HUDEP-2 (cell line): ENCODE results near the gene TADA3.
A peak's percentile ranks its signal among the peaks of the same experiment; 100 is the strongest.

Experiments used
- DNase-seq, 76 experiments: peaks; one replicate each; lab custom pipeline; 2025; ENCODE audit not compliant: unreplicated experiment in 76 of 76; lab: John Stamatoyannopoulos, UW

TADA3 gene

DNA sequence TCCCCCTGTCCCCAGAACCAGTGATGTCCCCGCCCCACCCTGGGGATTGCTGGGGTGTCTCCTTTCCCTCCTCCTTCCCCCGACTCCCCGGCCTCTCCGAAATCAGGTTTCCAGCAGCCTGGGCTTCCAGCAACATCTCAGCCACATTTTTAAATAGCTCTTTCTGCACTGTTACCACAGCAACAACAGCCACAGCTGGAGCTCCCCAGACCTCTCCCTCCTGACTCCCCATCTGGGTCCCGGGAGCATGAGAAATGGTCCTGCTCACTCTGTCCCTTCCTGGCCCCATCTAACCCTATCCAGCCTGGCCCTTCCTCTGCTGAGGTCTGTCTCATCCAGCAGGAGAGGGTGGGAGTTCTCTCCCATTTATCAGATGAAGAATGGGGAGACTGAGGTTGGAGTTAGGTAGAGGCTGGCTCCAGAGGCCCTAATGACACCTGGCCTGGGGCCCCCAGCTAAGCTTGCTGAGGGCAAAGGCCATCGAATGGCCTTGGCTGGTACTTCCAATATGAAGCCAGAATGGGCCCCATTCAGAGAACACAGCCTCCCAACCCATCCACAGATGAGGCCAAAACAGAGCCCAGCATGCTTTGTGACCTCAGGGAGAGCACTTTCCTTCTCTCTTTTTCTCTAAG is 24.0 kb downstream of the TADA3 start:
- no peak for DNase-seq

DNA sequence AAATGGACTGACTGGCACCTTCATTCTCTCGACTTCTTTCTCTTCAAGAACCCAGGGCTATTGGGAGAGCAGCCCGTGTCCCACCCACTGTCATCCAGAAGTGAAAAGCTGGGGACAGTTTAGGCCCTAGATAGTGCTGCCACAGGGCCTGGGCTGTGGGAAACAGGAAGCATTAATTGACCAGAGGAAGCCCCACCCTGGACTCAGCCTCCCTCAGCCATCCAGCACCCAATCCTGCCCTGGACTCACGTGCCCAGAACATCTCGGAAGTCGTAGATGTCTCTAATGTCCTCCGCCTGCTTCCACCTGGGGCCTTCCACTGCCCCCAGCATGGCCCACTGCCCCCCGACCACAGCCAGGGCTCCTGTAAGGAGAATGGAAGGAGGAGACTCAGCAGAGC is 24.9 kb downstream of the TADA3 start:
- DNase-seq = no peak

DNA sequence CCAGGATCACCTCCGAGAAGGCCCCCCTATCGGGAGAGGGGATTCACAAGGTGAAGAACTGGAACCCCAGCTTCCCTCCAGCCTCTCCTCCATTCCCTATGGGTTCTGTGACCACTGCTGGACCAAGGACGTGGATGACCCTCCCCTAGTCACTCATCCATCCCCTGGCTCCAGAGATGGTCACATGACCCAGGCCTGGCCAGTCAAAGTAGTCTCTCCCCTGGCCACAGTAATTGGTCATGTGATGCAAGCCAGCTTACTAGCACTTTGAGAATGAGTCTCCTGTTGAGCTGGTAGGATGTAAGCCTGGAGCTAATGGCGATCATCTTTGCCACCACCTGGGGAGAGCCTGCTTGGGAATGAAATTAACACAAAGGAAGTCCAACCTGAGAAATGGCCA is 26.4 kb downstream of the TADA3 start:
- DNase-seq = no peak

DNA sequence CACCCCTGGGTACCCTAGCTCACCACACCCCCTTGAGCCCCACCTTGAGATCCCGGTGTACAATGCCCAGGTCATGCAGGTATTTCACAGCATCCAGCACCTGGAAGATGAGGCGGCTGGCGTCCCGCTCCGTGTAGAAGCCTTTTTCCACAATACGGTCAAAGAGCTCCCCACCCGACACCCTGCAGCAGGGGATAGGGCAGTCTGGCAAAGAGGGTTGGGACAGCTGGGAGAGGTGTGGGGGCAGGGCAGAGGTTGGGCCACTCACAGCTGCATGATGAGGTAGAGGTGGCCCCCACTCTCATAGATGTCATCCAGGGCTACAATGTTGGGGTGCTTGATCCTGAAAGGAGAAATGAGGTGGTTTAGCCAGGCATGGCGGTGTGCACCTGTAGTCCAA is 29.4 kb downstream of the TADA3 start:
- DNase-seq = no peak

DNA sequence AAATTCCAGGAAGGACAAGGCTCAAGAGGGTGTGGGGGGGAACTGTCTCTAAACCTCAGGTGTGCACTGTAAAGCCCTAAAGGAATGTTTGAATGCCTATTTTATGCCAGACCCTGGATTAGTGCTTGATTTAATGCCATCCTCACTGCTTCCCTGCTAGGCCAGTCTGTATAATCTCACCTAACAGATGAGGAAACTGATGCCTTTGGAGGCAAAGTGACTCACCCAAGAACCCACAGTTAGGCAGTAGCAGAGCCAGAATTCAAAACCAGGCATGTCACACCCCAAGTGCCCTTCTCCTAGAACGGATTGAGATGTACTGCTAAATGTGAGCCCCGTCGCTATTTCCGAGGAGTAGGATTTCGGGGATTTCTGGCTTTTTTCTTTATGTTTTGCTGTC is 30.4 kb downstream of the TADA3 start:
- DNase-seq = no peak

DNA sequence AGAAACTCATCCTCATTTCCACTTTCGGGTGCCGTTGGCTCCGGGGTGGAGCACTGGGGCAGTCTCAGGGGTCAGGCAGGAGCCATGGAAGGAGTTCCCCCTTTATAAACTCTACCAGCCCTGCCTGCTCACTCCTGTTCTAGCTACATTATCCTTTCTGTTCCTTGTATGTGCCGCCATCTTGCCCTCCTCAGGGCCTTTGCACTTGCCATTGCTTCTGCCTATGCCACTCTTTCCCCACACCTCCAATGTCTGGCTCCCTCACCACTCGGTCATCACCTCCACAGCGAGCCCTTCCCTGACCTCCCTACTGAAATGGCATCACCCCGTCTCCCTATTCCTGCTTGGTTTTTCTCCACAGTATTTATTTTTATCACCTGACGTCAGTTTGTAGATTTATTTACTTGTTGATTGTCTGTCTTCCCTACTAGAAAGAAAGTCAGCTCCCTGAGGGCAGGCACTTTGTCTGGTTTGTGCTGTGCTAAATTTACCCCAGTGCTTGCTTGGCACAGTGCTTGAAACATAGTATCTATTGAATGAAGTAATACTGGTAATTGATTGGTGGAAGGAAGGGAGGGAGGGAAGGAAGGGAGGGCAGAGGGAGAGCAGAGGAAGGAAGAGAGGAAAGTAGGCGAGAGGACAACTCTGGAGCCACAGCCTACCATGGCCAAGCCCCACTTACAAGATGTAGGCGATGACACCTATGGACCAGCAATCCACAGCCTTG is 31.3 kb downstream of the TADA3 start:
- no peak for DNase-seq

DNA sequence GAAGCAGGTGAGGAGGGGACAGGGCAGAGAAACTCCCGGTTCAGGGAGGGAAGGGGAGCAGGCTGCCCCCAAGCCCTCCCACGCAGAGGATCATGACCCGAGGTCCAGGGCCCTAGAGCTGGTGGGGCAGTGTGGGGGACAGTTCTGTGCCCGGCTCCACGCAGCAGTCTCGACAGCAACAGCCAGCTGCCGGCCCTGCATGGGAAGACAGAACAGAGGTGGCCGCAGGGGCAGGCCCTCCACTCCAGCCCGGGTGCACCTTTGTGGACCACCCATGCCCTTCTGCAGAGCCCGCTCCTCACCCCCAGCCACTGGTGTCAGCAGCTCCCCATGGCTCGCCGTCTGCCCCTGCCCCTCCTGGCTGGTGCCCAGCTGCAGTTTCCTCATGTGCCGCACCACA is 34.8 kb downstream of the TADA3 start:
- no peak for DNase-seq

DNA sequence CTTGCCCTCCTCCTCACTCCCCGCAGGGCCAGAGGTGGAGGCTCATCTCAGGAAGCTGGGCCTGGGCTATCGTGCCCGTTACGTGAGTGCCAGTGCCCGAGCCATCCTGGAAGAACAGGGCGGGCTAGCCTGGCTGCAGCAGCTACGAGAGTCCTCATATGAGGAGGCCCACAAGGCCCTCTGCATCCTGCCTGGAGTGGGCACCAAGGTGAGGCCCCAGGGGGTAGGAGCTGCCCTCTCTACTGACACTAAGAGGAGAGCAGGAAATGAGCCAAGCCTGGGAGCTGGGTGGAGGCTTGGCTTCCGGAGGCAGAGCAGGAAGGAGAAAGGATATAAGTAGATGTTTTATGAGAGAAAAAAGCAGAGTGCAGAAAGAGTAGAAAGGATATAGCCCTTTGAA is 37.6 kb downstream of the TADA3 start:
- no peak for DNase-seq

DNA sequence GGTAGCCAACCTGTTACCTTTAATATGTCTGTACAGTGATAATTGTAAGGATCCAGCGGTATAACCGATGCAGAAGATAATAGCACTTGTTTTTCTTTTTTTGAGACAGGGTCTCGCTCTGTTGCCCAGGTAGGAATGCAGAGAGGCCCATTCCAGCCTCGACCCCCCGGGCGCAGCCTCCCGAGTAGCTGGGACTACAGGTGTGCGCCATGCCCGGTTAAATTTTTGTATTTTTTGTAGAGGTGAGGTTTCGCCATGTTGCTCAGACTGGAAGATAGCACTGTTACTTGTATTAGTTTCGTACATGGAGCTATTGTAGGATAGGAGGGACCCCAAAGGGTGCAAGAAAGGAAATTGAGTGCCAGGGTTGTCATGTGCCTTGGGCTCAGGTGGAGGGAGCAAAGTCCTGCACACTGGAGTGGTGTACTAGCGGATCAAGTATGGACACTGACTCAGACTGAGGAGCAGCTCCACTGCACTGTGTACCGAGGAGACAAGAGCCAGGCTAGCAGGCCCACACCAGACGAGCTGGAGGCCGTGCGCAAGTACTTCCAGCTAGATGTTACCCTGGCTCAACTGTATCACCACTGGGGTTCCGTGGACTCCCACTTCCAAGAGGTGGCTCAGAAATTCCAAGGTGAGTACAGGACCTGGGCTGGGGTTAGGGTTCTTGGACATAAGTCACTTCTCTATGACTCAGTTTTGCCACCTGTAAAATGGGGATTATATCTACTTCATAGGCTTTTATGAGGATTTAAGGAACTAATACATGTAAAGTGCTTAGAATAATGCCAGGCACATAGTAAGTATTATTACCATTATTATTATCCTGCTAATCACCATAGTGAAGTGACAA is 41.5 kb downstream of the TADA3 start:
- peak in 8 of 76 experiments; percentile 4 to 35 (median 12) for DNase-seq

DNA sequence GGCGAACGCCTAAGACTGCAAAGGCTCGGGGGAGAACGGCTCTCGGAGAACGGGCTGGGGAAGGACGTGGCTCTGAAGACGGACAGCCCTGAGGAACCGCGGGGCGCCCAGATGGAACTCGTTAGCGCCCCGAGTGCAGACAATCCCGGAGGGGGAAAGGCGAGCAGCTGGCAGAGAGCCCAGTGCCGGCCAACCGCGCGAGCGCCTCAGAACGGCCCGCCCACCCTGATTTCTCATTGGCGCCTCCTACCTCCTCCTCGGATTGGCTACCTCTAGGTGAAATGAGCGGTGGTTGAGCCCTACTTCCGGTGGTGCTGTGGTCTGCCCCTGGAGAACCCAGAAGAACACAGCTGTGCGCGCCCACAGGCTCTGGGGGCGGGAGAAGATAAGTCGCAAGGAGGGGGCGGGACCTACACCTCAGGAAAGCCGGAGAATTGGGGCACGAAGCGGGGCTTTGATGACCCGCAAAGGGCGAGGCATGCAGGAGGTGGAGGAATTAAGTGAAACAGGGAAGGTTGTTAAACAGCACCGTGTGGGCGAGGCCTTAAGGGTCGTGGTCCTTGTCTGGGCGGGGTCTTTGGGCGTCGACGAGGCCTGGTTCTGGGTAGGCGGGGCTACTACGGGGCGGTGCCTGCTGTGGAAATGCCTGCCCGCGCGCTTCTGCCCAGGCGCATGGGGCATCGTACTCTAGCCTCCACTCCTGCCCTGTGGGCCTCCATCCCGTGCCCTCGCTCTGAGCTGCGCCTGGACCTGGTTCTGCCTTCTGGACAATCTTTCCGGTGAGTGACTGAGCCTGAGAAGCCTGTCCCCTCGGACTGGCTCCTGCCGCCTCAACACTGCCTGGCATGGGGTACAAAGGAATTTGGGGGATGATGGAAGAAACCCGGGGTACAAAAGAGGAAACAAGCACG is 42.4 kb downstream of the TADA3 start, which contains the start of gene OGG1:
TSS of gene OGG1 (plus strand) at position 308 of the 911 bp plus-strand sequence. CDS start at position 643, 335 bp downstream.
- DNase-seq = peak; percentile 76 to 99 (median 96)

DNA sequence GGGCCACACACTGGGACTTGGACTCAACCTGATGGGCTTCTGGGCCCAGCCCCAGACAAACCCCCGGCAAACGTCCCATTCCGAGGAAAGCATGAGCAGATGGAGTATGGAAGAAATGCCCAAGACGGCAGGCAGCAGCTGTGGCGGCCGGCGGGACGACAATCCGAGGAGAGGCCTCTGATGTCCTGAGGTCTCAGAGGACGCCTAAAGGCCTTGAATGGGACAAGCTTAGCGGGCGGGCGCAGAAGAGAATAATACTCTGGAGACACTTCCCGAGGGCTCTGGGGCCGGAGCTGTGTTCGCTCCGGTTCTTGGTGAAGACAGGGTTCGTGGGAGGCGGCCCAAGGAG is 43.0 kb downstream of the TADA3 start:
- DNase-seq = peak in 1 of 76 experiments; percentile 43

DNA sequence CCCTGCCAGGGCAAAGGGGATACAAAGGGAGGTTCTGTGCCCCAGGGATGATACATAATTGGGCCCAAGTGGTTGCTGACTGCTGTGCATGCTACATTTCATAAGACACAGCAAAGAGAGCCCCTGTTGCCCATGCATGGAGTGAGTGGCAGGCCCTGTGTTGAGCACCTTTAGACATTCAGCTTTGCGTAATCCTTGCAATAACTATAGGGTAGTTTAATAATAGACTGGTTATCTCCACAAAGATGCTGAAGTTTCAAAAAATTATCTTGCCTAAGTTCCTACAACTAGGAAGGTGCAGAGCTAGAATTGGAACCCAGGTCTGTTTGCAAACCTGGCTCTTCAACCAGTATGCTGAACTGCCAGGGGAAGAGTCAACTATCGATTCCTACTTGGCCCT is 44.2 kb downstream of the TADA3 start:
- DNase-seq = no peak

DNA sequence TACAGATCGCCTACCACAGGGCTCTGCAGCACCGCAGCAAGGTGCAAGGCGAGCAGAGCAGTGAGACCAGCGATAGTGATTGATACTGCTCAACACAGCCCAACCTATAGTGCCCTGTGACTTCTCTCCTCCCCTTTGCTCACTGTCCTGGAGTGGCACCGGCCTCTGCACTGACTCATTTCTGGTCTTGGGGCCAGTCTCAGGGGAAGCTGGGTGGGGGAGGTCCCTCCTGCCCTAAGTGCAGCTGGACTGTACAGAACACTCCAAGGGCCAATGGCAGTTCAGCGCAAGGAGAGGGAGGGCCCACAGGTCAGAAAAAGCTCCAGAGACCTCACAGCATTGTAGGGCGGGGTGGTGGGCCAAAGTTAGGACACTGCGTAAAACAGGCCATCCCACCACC is 45.0 kb downstream of the TADA3 start:
- peak in 20 of 76 experiments; percentile 2 to 68 (median 34) for DNase-seq

DNA sequence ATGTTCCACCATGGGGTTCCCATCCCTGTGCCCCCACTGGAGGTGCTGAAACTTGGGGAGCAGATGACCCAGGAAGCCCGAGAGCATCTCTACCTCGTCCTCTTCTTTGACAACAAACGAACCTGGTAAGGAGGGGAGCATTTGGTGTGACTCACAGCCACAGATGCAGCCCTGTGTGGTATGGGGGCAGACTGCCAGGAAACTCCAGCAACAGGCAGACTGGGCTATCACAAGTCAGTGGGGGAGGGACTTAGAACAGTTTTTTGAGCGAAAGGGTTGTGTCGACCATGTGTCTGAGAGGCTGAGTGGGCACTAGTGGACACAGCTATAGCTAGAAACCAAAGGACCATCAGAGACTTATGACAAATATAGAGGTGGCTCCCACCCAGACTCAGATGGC is 45.9 kb downstream of the TADA3 start:
- peak in 69 of 76 experiments; percentile 8 to 89 (median 59) for DNase-seq

DNA sequence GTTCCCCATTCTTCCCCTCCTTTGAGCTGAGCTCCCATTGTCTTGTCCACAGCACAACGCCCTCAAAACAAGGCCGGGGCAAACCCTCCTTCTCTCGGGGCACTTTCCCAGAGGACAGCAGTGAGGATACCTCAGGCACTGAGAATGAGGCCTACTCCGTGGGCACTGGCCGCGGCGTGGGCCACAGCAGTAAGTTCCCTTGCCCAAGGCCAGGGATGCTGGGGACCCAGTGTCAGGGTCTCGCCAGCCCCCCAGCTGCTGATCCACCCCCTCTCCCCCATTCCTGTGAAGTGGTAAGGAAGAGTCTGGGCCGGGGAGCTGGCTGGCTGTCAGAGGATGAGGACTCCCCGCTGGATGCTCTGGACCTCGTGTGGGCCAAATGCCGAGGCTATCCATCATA is 46.8 kb downstream of the TADA3 start:
- no peak for DNase-seq

DNA sequence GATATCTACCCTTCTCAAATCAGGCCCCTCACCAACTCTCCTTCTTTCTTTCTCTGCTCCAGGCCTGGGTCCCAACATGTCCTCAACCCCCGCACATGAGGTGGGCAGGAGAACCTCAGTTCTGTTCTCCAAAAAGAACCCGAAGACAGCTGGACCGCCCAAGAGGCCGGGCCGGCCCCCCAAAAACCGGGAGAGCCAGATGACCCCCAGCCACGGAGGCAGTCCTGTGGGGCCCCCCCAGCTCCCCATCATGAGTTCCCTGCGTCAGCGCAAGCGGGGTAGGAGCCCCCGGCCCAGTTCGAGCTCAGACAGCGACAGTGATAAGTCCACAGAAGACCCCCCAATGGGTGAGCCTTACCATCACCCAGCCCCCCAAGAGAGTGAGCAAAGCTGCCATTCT is 48.1 kb downstream of the TADA3 start:
- no peak for DNase-seq

DNA sequence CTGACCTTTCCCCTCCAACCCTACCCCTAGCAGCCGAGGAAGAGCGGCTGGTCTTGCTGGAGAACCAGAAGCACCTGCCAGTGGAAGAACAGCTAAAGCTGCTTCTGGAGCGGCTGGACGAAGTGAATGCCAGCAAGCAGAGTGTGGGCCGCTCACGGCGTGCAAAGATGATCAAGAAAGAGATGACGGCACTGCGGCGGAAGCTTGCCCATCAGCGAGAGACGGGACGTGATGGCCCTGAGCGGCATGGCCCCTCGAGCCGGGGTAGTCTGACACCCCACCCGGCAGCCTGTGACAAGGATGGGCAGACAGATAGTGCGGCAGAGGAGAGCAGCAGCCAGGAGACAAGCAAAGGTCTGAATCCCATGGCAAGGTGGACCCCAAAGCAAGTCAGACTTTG is 48.7 kb downstream of the TADA3 start:
- no peak for DNase-seq

DNA sequence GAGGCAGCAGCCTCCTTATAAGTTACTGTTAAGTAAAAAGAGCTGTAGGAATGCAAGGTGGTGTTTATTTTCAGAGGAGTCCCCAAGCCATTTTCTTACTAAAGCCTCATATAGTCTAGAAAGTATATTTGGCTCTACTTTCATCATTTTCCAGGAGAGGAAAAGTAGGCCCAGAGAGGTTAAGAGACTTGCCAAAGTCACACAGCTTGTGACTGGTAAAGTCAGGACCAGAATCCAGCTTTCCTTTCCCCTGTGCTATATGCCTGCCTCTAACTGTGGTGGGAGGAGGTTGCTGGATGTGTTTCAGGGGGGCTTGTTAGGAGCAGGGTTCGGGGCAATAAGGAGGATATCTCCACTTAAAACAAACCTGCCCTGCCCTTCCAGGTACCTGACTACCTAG is 49.7 kb downstream of the TADA3 start:
- DNase-seq = no peak

DNA sequence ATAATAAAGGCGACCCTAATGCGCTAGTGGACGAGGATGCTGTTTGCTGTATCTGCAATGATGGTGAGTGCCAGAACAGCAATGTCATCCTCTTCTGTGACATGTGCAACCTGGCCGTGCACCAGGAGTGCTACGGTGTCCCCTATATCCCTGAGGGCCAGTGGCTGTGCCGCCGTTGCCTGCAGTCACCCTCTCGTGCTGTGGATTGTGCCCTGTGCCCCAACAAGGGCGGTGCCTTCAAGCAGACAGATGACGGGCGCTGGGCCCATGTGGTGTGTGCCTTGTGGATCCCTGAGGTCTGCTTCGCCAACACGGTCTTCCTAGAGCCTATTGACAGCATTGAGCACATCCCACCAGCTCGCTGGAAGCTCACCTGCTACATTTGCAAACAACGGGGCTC is 53.1 kb downstream of the TADA3 start:
- DNase-seq = no peak

DNA sequence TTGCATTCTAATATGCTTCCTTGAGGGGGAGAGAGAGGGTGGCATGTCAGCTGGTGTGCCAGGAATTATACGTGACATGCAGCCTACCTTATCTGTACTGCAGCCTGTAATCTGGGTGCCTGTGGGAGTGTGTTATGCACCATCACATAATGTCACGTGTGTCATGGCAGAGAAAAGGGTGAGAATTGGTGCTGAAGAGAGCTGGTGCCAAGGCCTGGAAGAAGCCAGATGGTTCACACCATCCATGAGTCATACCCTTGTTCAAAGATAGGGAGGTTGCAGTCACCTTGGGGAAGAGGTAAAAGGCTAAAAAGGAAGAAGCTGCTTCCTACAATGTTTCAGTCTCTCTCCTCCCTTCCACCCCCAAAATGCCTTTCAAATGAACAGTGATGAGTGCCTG is 55.4 kb downstream of the TADA3 start:
- DNase-seq = peak in 72 of 76 experiments; percentile 9 to 85 (median 55)

DNA sequence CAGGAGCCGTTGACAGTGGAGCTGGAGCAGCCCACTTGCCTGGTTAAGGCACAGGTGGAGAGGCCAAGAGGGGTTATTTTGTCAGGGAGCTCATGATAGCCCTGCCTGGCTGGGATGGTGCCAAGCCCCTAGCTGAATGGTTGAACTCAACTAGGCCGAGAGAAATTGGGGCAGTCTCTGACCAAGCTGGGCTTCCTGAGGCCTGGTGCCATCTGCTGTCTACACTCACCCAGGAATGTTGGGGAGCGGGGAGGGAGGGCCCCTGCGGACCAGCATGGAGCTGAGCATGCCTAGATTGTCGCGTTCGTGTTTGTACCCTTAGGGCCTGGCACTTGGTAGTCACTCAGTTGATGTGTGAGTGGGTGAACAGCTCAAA is 59.5 kb downstream of the TADA3 start:
- DNase-seq = peak in 7 of 76 experiments; percentile 4 to 24 (median 8)
